B cell (primary cell): ENCODE data around the gene CKM. TPM values are rescaled to one million over a fixed set of nuclear protein-coding genes. Genes with fewer than 3 reads are reported as not detected.
"Not testable (repeated sequence)": the region's sequence is repeated elsewhere in the genome, so short reads cannot be mapped to it uniquely, and the experiment has no call there.

Experiments used
- ATAC-seq: fragments of 200-7000 bp; cut with Tn5 transposase; one replicate; pipeline ENCODE4 v1.10.0; 2021; ENCODE audit warnings: low read depth, mild to moderate bottlenecking, moderate number of reproducible peaks, moderate library complexity
- CTCF ChIA-PET: fragments of 350-600 bp; sonication (Branson Sonifier 250); formaldehyde crosslinking; loops from one replicate; lab custom pipeline; 2021; ENCODE audit warnings: antibody characterized with exemption, inconsistent platforms; lab: Charles Lee
- POLR2A ChIA-PET: fragments of 350-600 bp; sonication (Branson Sonifier 250); formaldehyde crosslinking; loops from one replicate; lab custom pipeline; 2021; ENCODE audit warnings: antibody characterized with exemption; lab: Charles Lee
- DNase-seq: peaks from one replicate; pipeline ENCODE4 v3.0.0; 2013
- H2AFZ ChIP-seq: 2 replicates; pipeline ENCODE4 v1.6.1; 2012; ENCODE audit warnings: mild to moderate bottlenecking, low read depth, low read length; ENCODE audit not compliant: insufficient read depth, poor library complexity, severe bottlenecking
- H3K27ac ChIP-seq, 2 donors: 1 replicate in 1 of 2; 2 replicates in 1 of 2; pipeline ENCODE4 v1.5.1; 2012 to 2013; ENCODE audit warnings: low read length in 2 of 2, mild to moderate bottlenecking in 2 of 2, moderate library complexity in 1 of 2
- H3K27me3 ChIP-seq, 4 experiments: fragments of 200-600 bp in 1 of 4; sonication (generic) in 1 of 4; replicated peaks in 1 of 4; 1 replicate in 2 of 4; 2 replicates in 2 of 4; pipeline versions ENCODE4 v1.6.1 to v1.7.0; 2013 to 2016; ENCODE audit warnings: low read length in 3 of 4, mild to moderate bottlenecking in 2 of 4, mixed read lengths in 1 of 4, moderate library complexity in 1 of 4; ENCODE audit not compliant: insufficient read depth in 4 of 4, control insufficient read depth in 3 of 4; ENCODE audit errors: control extremely low read depth in 1 of 4
- H3K36me3 ChIP-seq, 2 experiments: replicated peaks in 1 of 2; 1 replicate in 1 of 2; 2 replicates in 1 of 2; pipeline versions ENCODE4 v1.6.1 to v1.7.1; 2013; ENCODE audit warnings: low read length in 1 of 2; ENCODE audit not compliant: insufficient read depth in 2 of 2, control insufficient read depth in 1 of 2; ENCODE audit errors: control extremely low read depth in 1 of 2, extremely low read depth in 1 of 2
- H3K4me1 ChIP-seq, 2 donors: fragments of 200-600 bp in 1 of 2; sonication (generic) in 1 of 2; 1 replicate in 1 of 2; 2 replicates in 1 of 2; pipeline versions ENCODE4 v1.5.1 to v1.6.1; 2013 to 2017; ENCODE audit warnings: low read length in 2 of 2; ENCODE audit not compliant: control insufficient read depth in 2 of 2, insufficient read depth in 2 of 2
- H3K4me2 ChIP-seq: replicated peaks from 2 replicates; pipeline ENCODE3; 2012; ENCODE audit warnings: mild to moderate bottlenecking, low read depth, low read length; ENCODE audit not compliant: poor library complexity, severe bottlenecking
- H3K4me3 ChIP-seq, 5 experiments: fragments of 200-600 bp in 1 of 5; sonication (generic) in 1 of 5; 1 replicate in 3 of 5; 2 replicates in 2 of 5; pipeline versions ENCODE4 v1.5.1 to v1.7.0; 2011 to 2016; ENCODE audit warnings: low read length in 4 of 5, mild to moderate bottlenecking in 4 of 5, low read depth in 2 of 5, control low read depth in 1 of 5, moderate library complexity in 1 of 5; ENCODE audit not compliant: insufficient read depth in 1 of 5; ENCODE audit errors: control extremely low read depth in 1 of 5, extremely low read depth in 1 of 5
- H3K79me2 ChIP-seq: fragments of 200-600 bp; sonication (generic); one replicate; pipeline ENCODE4 v1.6.0; 2016; ENCODE audit warnings: low read length; ENCODE audit not compliant: control insufficient read depth, insufficient read depth
- H3K9ac ChIP-seq: fragments of 200-600 bp; sonication (generic); 2 replicates; pipeline ENCODE4 v1.6.1; 2017; ENCODE audit warnings: mild to moderate bottlenecking, low read length, moderate library complexity
- H3K9me3 ChIP-seq, 3 donors: one replicate each; pipeline versions ENCODE4 v1.6.1 to v1.7.1; 2013; ENCODE audit warnings: low read length in 2 of 3; ENCODE audit not compliant: control insufficient read depth in 2 of 3, insufficient read depth in 1 of 3; ENCODE audit errors: control extremely low read depth in 1 of 3
- H4K20me1 ChIP-seq: 2 replicates; pipeline ENCODE4 v1.6.0; 2012; ENCODE audit warnings: mild to moderate bottlenecking, low read length; ENCODE audit not compliant: insufficient read depth, control insufficient read depth, poor library complexity, severe bottlenecking
- H3K27ac Mint-ChIP-seq: one replicate; pipeline ENCODE4 v1.8.0; 2021; ENCODE audit warnings: mixed read lengths
- H3K27me3 Mint-ChIP-seq: one replicate; pipeline ENCODE4 v1.8.0; 2021; ENCODE audit warnings: mixed read lengths
- H3K4me1 Mint-ChIP-seq: one replicate; pipeline ENCODE4 v1.8.0; 2021; ENCODE audit warnings: mixed read lengths
- H3K4me3 Mint-ChIP-seq: one replicate; pipeline ENCODE4 v1.8.0; 2021; ENCODE audit warnings: mixed read lengths
- H3K9me3 Mint-ChIP-seq: one replicate; pipeline ENCODE4 v1.8.0; 2022; ENCODE audit warnings: mixed read lengths; ENCODE audit not compliant: insufficient read depth
- CTCF ChIP-seq: fragments of 200-600 bp; IDR thresholded peaks from one replicate; pipeline ENCODE4 v1.8.0; 2022; ENCODE audit warnings: antibody characterized with exemption, mild to moderate bottlenecking
- EZH2 ChIP-seq: IDR thresholded peaks from 2 replicates; pipeline ENCODE4 v1.6.1; 2012; ENCODE audit warnings: borderline replicate concordance, low read depth, mild to moderate bottlenecking, moderate library complexity, low read length; ENCODE audit not compliant: insufficient read depth, poor library complexity, severe bottlenecking
- WGBS: methylation state at CpG from one replicate; pipeline ENCODE4 v1.1.5; 2013; ENCODE audit warnings: missing lambda C conversion rate; ENCODE audit not compliant: insufficient coverage; 5-methylcytosine and 5-hydroxymethylcytosine counted together
- intact Hi-C: fragments of 100-400 bp; cut with micrococcal nuclease; formaldehyde crosslinking; loops from one replicate; pipeline ENCODE4 v1.10.0; 2022
- polyA plus RNA-seq: library from polyadenylated mRNA; depleted of rRNA; stranded (reverse); fragments of >200 nt; gene quantifications from 2 replicates; pipeline ENCODE4 v1.2.3, GENCODE V29; 2012
- total RNA-seq, 2 donors: library from RNA; stranded (reverse); fragments of 120-200 nt in 1 of 2; gene quantifications; 1 replicate in 1 of 2; 2 replicates in 1 of 2; pipeline versions ENCODE4 v1.2.3 to v1.2.4, GENCODE V29; 2013 to 2022

Gene CKM
- total and polyA plus RNA-seq, 2 donors (not counting 1 experiment from before 2014, with no cell fraction given), result not detected

GRCh38 chr19:45336696-45337251 is 14.1 kb upstream of the CKM start:
- H3K4me2 ChIP-seq, result no peak overlapping the region
- no peaks in the 10 kb centered on the region for H3K36me3 ChIP-seq
- H3K27me3 Mint-ChIP-seq, result peaks cover 28% of the 10 kb centered on the region
- peaks cover 0 to 28% (median 6%) of the 10 kb centered on the region in 4 experiments for H3K27me3 ChIP-seq
- no peak overlapping the region for H3K4me3 Mint-ChIP-seq
- DNase-seq (no peak), ATAC-seq (no peak)
- H3K4me1 ChIP-seq, result peaks cover 11 to 16% of the 10 kb centered on the region in 2 donors
- H3K79me2 ChIP-seq, result no peaks in the 10 kb centered on the region
- TF ChIP-seq CTCF (no peak), EZH2 (no peak)
- intact Hi-C loops, result loop anchor here (10.0 kb wide), 1 partner anchor 552 kb away; no protein-coding TSS in a partner anchor
- H3K27ac ChIP-seq, result no peak overlapping the region
- no peak overlapping the region for H3K27ac Mint-ChIP-seq
- peaks cover 6% of the 10 kb centered on the region for H3K4me1 Mint-ChIP-seq
- H4K20me1 ChIP-seq, result no peaks in the 10 kb centered on the region
- peaks cover 0 to 10% (median 0%) of the 10 kb centered on the region in 3 donors for H3K9me3 ChIP-seq
- no peak overlapping the region for H3K9ac ChIP-seq
- H3K9me3 Mint-ChIP-seq, result no peaks in the 10 kb centered on the region
- 69% methylated on average over 8 of the region's 11 CpGs for WGBS
- ChIA-PET POLR2A (no interaction called here), CTCF (interaction anchor here (1.0 kb wide), 1 partner anchor 9 kb away, joined by 4 read pairs; no protein-coding TSS in a partner anchor)
- no peak overlapping the region for H3K4me3 ChIP-seq
- H2AFZ ChIP-seq, result no peak overlapping the region

- ATAC-seq, CTCF ChIA-PET, H3K27ac Mint-ChIP-seq, H3K9me3 ChIP-seq, H3K36me3 ChIP-seq, H3K9ac ChIP-seq, H3K4me1 Mint-ChIP-seq, H3K4me3 Mint-ChIP-seq, H3K4me1 ChIP-seq, H3K9me3 Mint-ChIP-seq, H3K79me2 ChIP-seq, DNase-seq, H3K4me3 ChIP-seq, H4K20me1 ChIP-seq, H2AFZ ChIP-seq, H3K4me2 ChIP-seq, H3K27ac ChIP-seq: not testable (repeated sequence)
- H3K27me3 Mint-ChIP-seq, result peaks cover 22% of the 10 kb centered on the region
- POLR2A ChIA-PET, result interaction anchor here (0.6 kb wide), 1 partner anchor 8 kb away, joined by 3 read pairs; no protein-coding TSS in a partner anchor
- WGBS, result no CpG with 5 or more reads among the region's 4 CpGs
- intact Hi-C loops, result loop anchor here (10.0 kb wide), 1 partner anchor 550 kb away; no protein-coding TSS in a partner anchor
- H3K27me3 ChIP-seq, result peaks cover 0 to 12% (median 0%) of the 10 kb centered on the region in 4 experiments
These were observed 12.2 kb upstream of the CKM start for GRCh38 chr19:45334881-45335280.
